NB4 (cell line): ENCODE results near the gene ADSS1.
A peak's percentile ranks its signal among the peaks of the same experiment; 100 is the strongest.

ENCODE experiments used
- DNase-seq: peaks from one replicate; pipeline ENCODE4 v3.0.0; 2010; ENCODE audit warnings: low read depth
- H3K4me3 ChIP-seq: one replicate; pipeline ENCODE4 v1.5.1; 2011; ENCODE audit warnings: mild to moderate bottlenecking, low read depth, low read length, moderate library complexity
- CTCF ChIP-seq: IDR thresholded peaks from one replicate; pipeline ENCODE4 v1.5.1; 2012; ENCODE audit warnings: low read depth, low read length
- MYC ChIP-seq: IDR thresholded peaks from 2 replicates; pipeline ENCODE4 v1.6.1; 2011; ENCODE audit warnings: low read depth, low read length
- POLR2A ChIP-seq: IDR thresholded peaks from 2 replicates; pipeline ENCODE4 v1.6.1; 2011; ENCODE audit warnings: mild to moderate bottlenecking; ENCODE audit not compliant: insufficient read length; ENCODE audit errors: extremely low read depth
- TF ChIP-seq, protein P1 (sequence below): IDR thresholded peaks from 2 replicates; pipeline ENCODE4 v1.6.1; 2011; ENCODE audit warnings: low read depth, low read length

The ADSS1 gene

DNA sequence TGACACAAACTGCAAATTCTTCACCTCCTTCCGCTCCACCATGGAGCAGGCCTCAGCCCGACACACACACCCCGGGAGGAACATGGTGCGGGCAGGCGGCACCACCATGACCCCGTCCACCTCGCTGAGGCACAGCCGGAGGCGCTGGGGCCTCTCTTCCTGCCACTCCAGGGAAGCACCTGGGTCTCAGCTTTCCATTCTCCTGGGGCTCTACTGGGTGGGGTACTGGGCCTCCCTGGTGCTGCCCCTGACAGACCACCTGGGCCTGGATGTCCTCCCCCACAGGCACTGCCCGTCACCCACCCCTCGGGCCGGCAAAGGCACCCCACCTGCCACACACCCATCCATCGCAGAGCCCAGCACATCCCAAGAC, 61.7 kb downstream of the ADSS1 start:
- H3K4me3 ChIP-seq, result no peak overlapping the region
- DNase-seq, result no peak

GRCh38 chr14:104786091-104786586, 62.1 kb downstream of the ADSS1 start:
- TF ChIP-seq MYC (no peak), CTCF (no peak), POLR2A (no peak)
- TF ChIP-seq, protein P1, sequence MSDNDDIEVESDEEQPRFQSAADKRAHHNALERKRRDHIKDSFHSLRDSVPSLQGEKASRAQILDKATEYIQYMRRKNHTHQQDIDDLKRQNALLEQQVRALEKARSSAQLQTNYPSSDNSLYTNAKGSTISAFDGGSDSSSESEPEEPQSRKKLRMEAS, result no peak
- no peak for DNase-seq

More for the DNA sequence above, 61.7 kb downstream of the ADSS1 start:
- no peak for TF ChIP-seq MYC
- TF ChIP-seq POLR2A, result no peak
- TF ChIP-seq, protein P1, result no peak
- TF ChIP-seq CTCF, result no peak

DNA sequence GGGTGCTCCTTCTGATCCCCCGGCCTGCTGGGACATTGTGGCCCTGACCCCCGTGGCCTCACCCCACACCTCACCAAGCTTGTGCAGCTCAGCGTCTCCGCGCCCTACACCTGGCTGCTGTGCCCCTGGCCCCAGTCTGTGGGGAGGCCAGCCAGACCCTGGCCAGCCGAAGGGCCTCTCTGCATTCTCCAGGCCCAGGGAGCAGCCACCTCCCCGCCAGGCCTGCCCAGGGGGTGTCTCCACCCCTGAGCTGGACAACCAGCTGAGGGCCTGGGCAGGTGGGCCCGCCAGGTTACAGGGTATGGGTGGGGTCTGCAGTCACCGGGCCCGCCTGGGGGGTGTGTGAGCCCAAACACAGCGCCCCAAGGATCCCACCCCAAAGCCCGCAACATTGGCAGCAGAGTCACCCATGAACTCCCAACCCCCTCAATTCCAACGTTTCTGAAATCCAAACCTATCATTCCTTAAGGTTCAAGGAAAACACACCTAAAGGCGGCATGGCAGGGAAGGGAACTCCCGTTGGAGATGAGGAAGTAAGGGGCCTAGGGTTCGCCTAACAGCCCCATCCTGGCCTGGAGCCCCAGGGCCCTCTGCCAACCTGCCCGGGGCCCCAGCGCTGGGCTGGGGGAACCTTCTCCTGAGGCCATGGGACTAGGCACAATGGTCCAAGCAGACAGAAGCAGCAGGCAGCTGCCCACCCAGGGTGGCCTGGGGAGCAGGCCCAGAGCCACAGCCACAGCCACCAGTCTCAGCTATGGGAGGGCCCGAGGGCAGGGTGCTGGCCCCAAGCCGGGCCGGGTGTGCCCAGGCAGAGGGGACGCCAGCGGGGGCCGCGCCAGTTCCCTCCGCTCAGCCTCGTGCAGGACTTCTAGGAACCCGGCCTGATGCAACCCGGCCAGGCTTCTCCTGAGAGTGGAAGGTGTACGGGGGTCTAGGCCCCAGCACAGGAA, 63.0 kb downstream of the ADSS1 start:
- H3K4me3 ChIP-seq, result no peak overlapping the region
- no peak for DNase-seq
- TF ChIP-seq, protein P1, result no peak
- TF ChIP-seq POLR2A, result no peak

More at GRCh38 chr14:104786091-104786586, 62.1 kb downstream of the ADSS1 start:
- H3K4me3 ChIP-seq, result no peak overlapping the region

DNA sequence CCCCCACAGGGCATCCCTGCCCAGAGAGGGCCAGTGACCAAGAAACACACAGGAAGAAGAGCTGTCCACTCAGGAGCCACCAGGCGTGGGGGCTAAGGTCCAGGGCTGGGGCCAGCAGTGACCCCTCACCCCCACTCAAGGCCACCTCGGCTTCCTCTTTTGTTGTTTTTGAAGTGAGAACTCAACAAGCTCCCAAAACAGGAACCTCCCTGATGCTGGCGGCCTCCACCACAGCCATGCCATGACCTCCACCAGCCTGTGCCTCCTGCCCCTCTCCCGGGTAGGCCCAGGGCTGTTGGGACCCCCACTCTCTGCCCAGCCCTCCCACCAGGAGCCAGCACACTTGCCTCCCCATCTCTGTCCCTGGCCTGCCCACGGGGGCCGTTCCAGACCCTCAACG, 63.7 kb downstream of the ADSS1 start:
- no peak overlapping the region for H3K4me3 ChIP-seq
- DNase-seq, result peak; percentile 49
- TF ChIP-seq MYC (no peak), CTCF (no peak), POLR2A (no peak)
- TF ChIP-seq, protein P1, result no peak

GRCh38 chr14:104788161-104788818, 64.3 kb downstream of the ADSS1 start:
- no peak overlapping the region for H3K4me3 ChIP-seq
- TF ChIP-seq MYC (no peak), POLR2A (no peak), CTCF (no peak)
- TF ChIP-seq, protein P1, result no peak
- no peak for DNase-seq
